ENCODE data around the gene LANCL1.
A peak's percentile ranks its signal among the peaks of the same experiment; 100 is the strongest.

Gene LANCL1

GRCh38 chr2:210476194-210477128 lies at the start of gene LANCL1:
Gene LANCL1, minus strand, starts transcription at chr2:210476759. Its CDS starts 363 bp downstream, at chr2:210476396.
- Mint-ChIP-seq H3K4me3 (peak within 1 kb of the TSS; percentile 98), H3K27ac (peak within 1 kb of the TSS; percentile 99), H3K36me3 (ENCODE audit: low read depth) (peaks cover 15% of the 10 kb centered on the region), H3K9me3 (no peaks in the 10 kb centered on the region), H3K4me1 (ENCODE audit: low read depth) (peaks cover 25% of the 10 kb centered on the region), H3K27me3 (ENCODE audit: low read depth) (no peaks in the 10 kb centered on the region)
- DNase-seq (ENCODE audit: low spot score): peak; percentile 85

- Mint-ChIP-seq H3K36me3 (ENCODE audit: low read depth) (no peaks in the 10 kb centered on the region), H3K9me3 (no peaks in the 10 kb centered on the region), H3K4me3 (no peak overlapping the region), H3K27ac (no peak overlapping the region), H3K27me3 (ENCODE audit: low read depth) (peaks cover 2% of the 10 kb centered on the region), H3K4me1 (ENCODE audit: low read depth) (peaks cover under 1% of the 10 kb centered on the region)
- no peak for DNase-seq (ENCODE audit: low spot score)
Measured at GRCh38 chr2:210524533-210524932, 48.0 kb upstream of the LANCL1 start.

GRCh38 chr2:210523650-210524289 lies 47.2 kb upstream of the LANCL1 start:
- Mint-ChIP-seq H3K36me3 (ENCODE audit: low read depth) (no peaks in the 10 kb centered on the region), H3K27me3 (ENCODE audit: low read depth) (peaks cover 4% of the 10 kb centered on the region), H3K9me3 (no peaks in the 10 kb centered on the region), H3K4me1 (ENCODE audit: low read depth) (peaks cover 2% of the 10 kb centered on the region), H3K4me3 (no peak overlapping the region), H3K27ac (no peak overlapping the region)
- DNase-seq (ENCODE audit: low spot score): no peak

GRCh38 chr2:210522399-210522798 lies 45.8 kb upstream of the LANCL1 start:
- DNase-seq (ENCODE audit: low spot score): no peak
- peaks cover 4% of the 10 kb centered on the region for H3K27me3 Mint-ChIP-seq (ENCODE audit: low read depth)
- no peaks in the 10 kb centered on the region for H3K9me3 Mint-ChIP-seq
- H3K27ac Mint-ChIP-seq: no peak overlapping the region
- peaks cover 2% of the 10 kb centered on the region for H3K4me1 Mint-ChIP-seq (ENCODE audit: low read depth)
- H3K36me3 Mint-ChIP-seq (ENCODE audit: low read depth): no peaks in the 10 kb centered on the region
- no peak overlapping the region for H3K4me3 Mint-ChIP-seq

GRCh38 chr2:210519594-210519993 lies 43.0 kb upstream of the LANCL1 start:
- H3K9me3 Mint-ChIP-seq: no peaks in the 10 kb centered on the region
- peaks cover 6% of the 10 kb centered on the region for H3K27me3 Mint-ChIP-seq (ENCODE audit: low read depth)
- no peaks in the 10 kb centered on the region for H3K36me3 Mint-ChIP-seq (ENCODE audit: low read depth)
- peak overlapping the region; percentile 25 for H3K4me3 Mint-ChIP-seq
- no peak overlapping the region for H3K27ac Mint-ChIP-seq
- H3K4me1 Mint-ChIP-seq (ENCODE audit: low read depth): peaks cover 4% of the 10 kb centered on the region
- DNase-seq (ENCODE audit: low spot score): no peak

- Mint-ChIP-seq H3K27me3 (ENCODE audit: low read depth) (peaks cover 6% of the 10 kb centered on the region), H3K9me3 (no peaks in the 10 kb centered on the region), H3K4me3 (no peak overlapping the region), H3K4me1 (ENCODE audit: low read depth) (peaks cover 4% of the 10 kb centered on the region), H3K36me3 (ENCODE audit: low read depth) (no peaks in the 10 kb centered on the region), H3K27ac (no peak overlapping the region)
- no peak for DNase-seq (ENCODE audit: low spot score)
Measured at GRCh38 chr2:210517264-210517663, 40.7 kb upstream of the LANCL1 start.

- no peak overlapping the region for H3K27ac Mint-ChIP-seq
- no peaks in the 10 kb centered on the region for H3K9me3 Mint-ChIP-seq
- DNase-seq (ENCODE audit: low spot score): no peak
- H3K4me1 Mint-ChIP-seq (ENCODE audit: low read depth): peaks cover 4% of the 10 kb centered on the region
- H3K36me3 Mint-ChIP-seq (ENCODE audit: low read depth): no peaks in the 10 kb centered on the region
- peaks cover 6% of the 10 kb centered on the region for H3K27me3 Mint-ChIP-seq (ENCODE audit: low read depth)
- no peak overlapping the region for H3K4me3 Mint-ChIP-seq
Measured at GRCh38 chr2:210515911-210516310, 39.4 kb upstream of the LANCL1 start.

GRCh38 chr2:210503725-210504191 lies 27.2 kb upstream of the LANCL1 start:
- Mint-ChIP-seq H3K4me3 (no peak overlapping the region), H3K27ac (no peak overlapping the region), H3K9me3 (no peaks in the 10 kb centered on the region), H3K27me3 (ENCODE audit: low read depth) (peaks cover 6% of the 10 kb centered on the region), H3K4me1 (ENCODE audit: low read depth) (peaks cover 4% of the 10 kb centered on the region), H3K36me3 (ENCODE audit: low read depth) (no peaks in the 10 kb centered on the region)
- no peak for DNase-seq (ENCODE audit: low spot score)

- H3K9me3 Mint-ChIP-seq: no peaks in the 10 kb centered on the region
- H3K4me1 Mint-ChIP-seq (ENCODE audit: low read depth): peaks cover 4% of the 10 kb centered on the region
- no peaks in the 10 kb centered on the region for H3K36me3 Mint-ChIP-seq (ENCODE audit: low read depth)
- no peak for DNase-seq (ENCODE audit: low spot score)
- peak overlapping the region; percentile 34 for H3K4me3 Mint-ChIP-seq
- H3K27ac Mint-ChIP-seq: no peak overlapping the region
- H3K27me3 Mint-ChIP-seq (ENCODE audit: low read depth): peaks cover 6% of the 10 kb centered on the region
Measured at GRCh38 chr2:210503001-210503623, 26.6 kb upstream of the LANCL1 start.

GRCh38 chr2:210496512-210496911 lies 20.0 kb upstream of the LANCL1 start:
- no peaks in the 10 kb centered on the region for H3K27me3 Mint-ChIP-seq (ENCODE audit: low read depth)
- no peak overlapping the region for H3K4me3 Mint-ChIP-seq
- no peaks in the 10 kb centered on the region for H3K9me3 Mint-ChIP-seq
- H3K4me1 Mint-ChIP-seq (ENCODE audit: low read depth): peaks cover 7% of the 10 kb centered on the region
- H3K27ac Mint-ChIP-seq: no peak overlapping the region
- no peaks in the 10 kb centered on the region for H3K36me3 Mint-ChIP-seq (ENCODE audit: low read depth)
- no peak for DNase-seq (ENCODE audit: low spot score)

GRCh38 chr2:210493528-210493927 lies 17.0 kb upstream of the LANCL1 start:
- DNase-seq (ENCODE audit: low spot score): no peak
- H3K4me3 Mint-ChIP-seq: no peak overlapping the region
- H3K27me3 Mint-ChIP-seq (ENCODE audit: low read depth): no peaks in the 10 kb centered on the region
- H3K36me3 Mint-ChIP-seq (ENCODE audit: low read depth): no peaks in the 10 kb centered on the region
- H3K27ac Mint-ChIP-seq: no peak overlapping the region
- H3K4me1 Mint-ChIP-seq (ENCODE audit: low read depth): peaks cover 7% of the 10 kb centered on the region
- no peaks in the 10 kb centered on the region for H3K9me3 Mint-ChIP-seq

- no peak overlapping the region for H3K27ac Mint-ChIP-seq
- no peak for DNase-seq (ENCODE audit: low spot score)
Measured at GRCh38 chr2:210481601-210482175, 5.1 kb upstream of the LANCL1 start.

GRCh38 chr2:210480764-210481163 lies 4.2 kb upstream of the LANCL1 start:
- no peak for DNase-seq (ENCODE audit: low spot score)
- Mint-ChIP-seq H3K36me3 (ENCODE audit: low read depth) (peaks cover 2% of the 10 kb centered on the region), H3K27me3 (ENCODE audit: low read depth) (no peaks in the 10 kb centered on the region), H3K4me1 (ENCODE audit: low read depth) (peaks cover 15% of the 10 kb centered on the region), H3K4me3 (no peak overlapping the region), H3K27ac (no peak overlapping the region), H3K9me3 (peaks cover 15% of the 10 kb centered on the region)

More at GRCh38 chr2:210481601-210482175, 5.1 kb upstream of the LANCL1 start:
- Mint-ChIP-seq H3K4me1 (ENCODE audit: low read depth) (peaks cover 12% of the 10 kb centered on the region), H3K36me3 (ENCODE audit: low read depth) (no peaks in the 10 kb centered on the region), H3K4me3 (no peak overlapping the region), H3K9me3 (peaks cover 15% of the 10 kb centered on the region), H3K27me3 (ENCODE audit: low read depth) (no peaks in the 10 kb centered on the region)

Data from T-helper 2 cell treated with Interferon-gamma antibody and Interleukin-4, amounts not matched to agents 5 μg/mL and 100 μg/mL, for 36 hours (primary cell).